Neural progenitor cell (in vitro differentiated cells): ENCODE results near the gene PPP2R1B. TPM values are rescaled to one million over a fixed set of nuclear protein-coding genes. Genes with fewer than 3 reads are reported as not detected.
"Not testable (repeated sequence)": the region's sequence is repeated elsewhere in the genome, so short reads cannot be mapped to it uniquely, and the experiment has no call there.

Source experiments
- DNase-seq: peaks from one replicate; pipeline ENCODE4 v3.0.0-alpha.2; 2016; ENCODE audit warnings: low spot score
- H2AFZ ChIP-seq: fragments of 200-600 bp; sonication (generic); replicated peaks from 2 replicates; pipeline ENCODE4 v1.6.1; 2016; ENCODE audit warnings: antibody characterized with exemption
- H3F3A ChIP-seq: fragments of 200-600 bp; sonication (generic); 2 replicates; pipeline ENCODE4 v1.6.1; 2016; ENCODE audit warnings: antibody characterized with exemption, low read depth
- H3K27ac ChIP-seq: fragments of 200-600 bp; sonication (generic); 2 replicates; pipeline ENCODE4 v1.5.1; 2016; ENCODE audit warnings: mild to moderate bottlenecking
- H3K27me3 ChIP-seq: fragments of 200-600 bp; sonication (generic); 2 replicates; pipeline ENCODE4 v1.6.1; 2016; ENCODE audit warnings: mild to moderate bottlenecking, moderate library complexity
- H3K36me3 ChIP-seq: fragments of 200-600 bp; sonication (generic); 2 replicates; pipeline ENCODE4 v1.5.1; 2016
- H3K4me1 ChIP-seq: fragments of 200-600 bp; sonication (generic); 2 replicates; pipeline ENCODE4 v1.6.1; 2016; ENCODE audit warnings: mixed run types
- H3K4me2 ChIP-seq: fragments of 200-600 bp; sonication (generic); 2 replicates; pipeline ENCODE4 v1.6.1; 2016
- H3K4me3 ChIP-seq: fragments of 200-600 bp; sonication (generic); 2 replicates; pipeline ENCODE4 v1.5.1; 2016
- H3K79me2 ChIP-seq: fragments of 200-600 bp; sonication (generic); 2 replicates; pipeline ENCODE4 v1.6.1; 2016; ENCODE audit warnings: low read depth
- H3K9ac ChIP-seq: fragments of 200-600 bp; sonication (generic); 2 replicates; pipeline ENCODE4 v1.6.1; 2016
- H3K9me3 ChIP-seq: fragments of 200-600 bp; sonication (generic); 2 replicates; pipeline ENCODE4 v1.5.1; 2016; ENCODE audit warnings: low read depth
- H4K20me1 ChIP-seq: fragments of 200-600 bp; sonication (generic); 2 replicates; pipeline ENCODE4 v1.6.1; 2016; ENCODE audit warnings: low read depth
- H3K27ac Mint-ChIP-seq: 3 replicates; pipeline ENCODE4 v1.8.0; 2021; ENCODE audit warnings: mixed read lengths
- H3K27me3 Mint-ChIP-seq: 2 replicates; pipeline ENCODE4 v1.8.0; 2022; ENCODE audit warnings: low read depth, mild to moderate bottlenecking, inconsistent platforms, moderate library complexity, mixed read lengths; ENCODE audit not compliant: insufficient read depth
- H3K36me3 Mint-ChIP-seq: 3 replicates; pipeline ENCODE4 v1.8.0; 2021; ENCODE audit warnings: mixed read lengths
- H3K4me1 Mint-ChIP-seq: 3 replicates; pipeline ENCODE4 v1.8.0; 2021; ENCODE audit warnings: mixed read lengths
- H3K4me3 Mint-ChIP-seq: 3 replicates; pipeline ENCODE4 v1.8.0; 2021; ENCODE audit warnings: mild to moderate bottlenecking, moderate library complexity, mixed read lengths
- H3K9me3 Mint-ChIP-seq: 3 replicates; pipeline ENCODE4 v1.8.0; 2020; ENCODE audit warnings: mixed read lengths
- CTCF ChIP-seq: fragments of 200-600 bp; sonication (generic); IDR thresholded peaks from 2 replicates; pipeline ENCODE4 v1.5.1; 2017; ENCODE audit warnings: antibody characterized with exemption, mild to moderate bottlenecking
- EZH2 ChIP-seq: fragments of 200-600 bp; sonication (generic); IDR thresholded peaks from 2 replicates; pipeline ENCODE4 v1.6.1; 2017; ENCODE audit warnings: antibody characterized with exemption, mild to moderate bottlenecking, moderate library complexity
- EZH2phosphoT487 ChIP-seq: fragments of 200-600 bp; sonication (generic); IDR thresholded peaks from 2 replicates; pipeline ENCODE4 v1.6.1; 2017; ENCODE audit warnings: antibody characterized with exemption
- total RNA-seq: library from RNA; depleted of rRNA; stranded (reverse); fragments of >200 nt; gene quantifications from 2 replicates; pipeline ENCODE4 v1.2.3, GENCODE V29; 2015; ENCODE audit warnings: low replicate concordance

PPP2R1B gene
- total RNA-seq, 1 donor from 2014 or later, result 68.4 TPM

DNA sequence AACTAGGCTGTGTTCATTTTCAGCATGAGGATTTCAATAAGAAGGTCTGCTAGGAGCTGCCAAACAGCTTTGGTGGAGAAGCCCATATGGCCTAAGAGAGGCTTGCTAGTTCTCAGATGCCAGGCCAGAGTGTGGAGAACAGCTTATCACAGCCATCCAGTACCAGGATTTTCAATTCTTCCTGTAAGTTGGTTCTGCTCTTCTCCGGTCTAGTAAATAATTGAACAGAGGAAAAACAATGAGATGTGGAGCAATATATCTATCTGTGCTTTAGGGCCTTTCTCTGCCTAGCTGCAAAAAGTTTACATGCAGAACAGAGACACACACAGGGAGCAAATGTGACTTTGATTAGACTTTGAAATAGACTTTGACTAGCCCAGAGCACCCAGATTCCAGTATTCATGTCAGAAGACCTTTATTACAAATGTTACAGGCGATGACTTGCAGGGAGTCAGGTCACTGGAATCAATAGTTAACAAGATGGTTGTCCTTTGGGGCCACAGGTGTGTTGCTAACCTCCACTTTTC, 19.8 kb upstream of the PPP2R1B start:
- Histone ChIP-seq H3K4me3 (no peak overlapping the region), H3K9ac (no peak overlapping the region), H3K36me3 (no peaks in the 10 kb centered on the region), H3K27ac (no peak overlapping the region), H3K79me2 (no peaks in the 10 kb centered on the region), H3K4me1 (no peaks in the 10 kb centered on the region), H2AFZ (no peak overlapping the region), H3K9me3 (no peaks in the 10 kb centered on the region), H3K4me2 (no peak overlapping the region), H3F3A (no peaks in the 10 kb centered on the region), H4K20me1 (no peaks in the 10 kb centered on the region), H3K27me3 (no peaks in the 10 kb centered on the region)
- Mint-ChIP-seq H3K4me3 (no peak overlapping the region), H3K27ac (no peak overlapping the region), H3K27me3 (no peaks in the 10 kb centered on the region), H3K9me3 (no peaks in the 10 kb centered on the region), H3K4me1 (no peaks in the 10 kb centered on the region), H3K36me3 (peaks cover 6% of the 10 kb centered on the region)
- TF ChIP-seq EZH2phosphoT487, result no peak
- no peak for TF ChIP-seq EZH2
- TF ChIP-seq CTCF, result no peak
- DNase-seq, result no peak

DNA sequence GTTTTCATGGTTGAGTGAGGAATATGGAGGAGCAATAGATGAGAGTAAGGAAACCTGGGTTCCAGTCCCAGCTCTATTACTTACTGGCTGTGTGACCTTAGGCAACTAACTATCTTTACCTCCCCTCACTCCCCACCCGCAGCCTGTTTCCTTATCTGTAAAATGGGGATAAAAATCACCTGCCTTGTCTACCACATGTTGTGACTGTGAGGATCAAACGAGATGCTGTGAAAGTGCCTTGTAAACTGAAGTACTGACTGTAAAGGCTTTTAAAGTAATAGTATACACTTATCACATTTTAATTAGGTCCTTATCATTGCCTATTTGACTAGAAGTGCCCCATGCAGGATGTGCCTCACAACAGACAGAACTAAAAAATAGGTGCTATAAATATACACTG, 18.9 kb upstream of the PPP2R1B start:
- Histone ChIP-seq H3K9ac (no peak overlapping the region), H3K4me1 (no peaks in the 10 kb centered on the region), H3K27me3 (no peaks in the 10 kb centered on the region), H3K4me2 (no peak overlapping the region), H3K4me3 (no peak overlapping the region), H3K36me3 (no peaks in the 10 kb centered on the region), H2AFZ (no peak overlapping the region), H3K27ac (no peak overlapping the region), H3K79me2 (no peaks in the 10 kb centered on the region), H4K20me1 (no peaks in the 10 kb centered on the region), H3K9me3 (no peaks in the 10 kb centered on the region), H3F3A (no peaks in the 10 kb centered on the region)
- Mint-ChIP-seq H3K9me3 (no peaks in the 10 kb centered on the region), H3K36me3 (peaks cover 6% of the 10 kb centered on the region), H3K27ac (no peak overlapping the region), H3K4me1 (no peaks in the 10 kb centered on the region), H3K27me3 (no peaks in the 10 kb centered on the region), H3K4me3 (no peak overlapping the region)
- no peak for DNase-seq
- TF ChIP-seq CTCF (no peak), EZH2phosphoT487 (no peak)

- H3K4me3 Mint-ChIP-seq, H3K36me3 Mint-ChIP-seq: not testable (repeated sequence)
These were observed 18.1 kb upstream of the PPP2R1B start for GRCh38 chr11:111784311-111784710.

DNA sequence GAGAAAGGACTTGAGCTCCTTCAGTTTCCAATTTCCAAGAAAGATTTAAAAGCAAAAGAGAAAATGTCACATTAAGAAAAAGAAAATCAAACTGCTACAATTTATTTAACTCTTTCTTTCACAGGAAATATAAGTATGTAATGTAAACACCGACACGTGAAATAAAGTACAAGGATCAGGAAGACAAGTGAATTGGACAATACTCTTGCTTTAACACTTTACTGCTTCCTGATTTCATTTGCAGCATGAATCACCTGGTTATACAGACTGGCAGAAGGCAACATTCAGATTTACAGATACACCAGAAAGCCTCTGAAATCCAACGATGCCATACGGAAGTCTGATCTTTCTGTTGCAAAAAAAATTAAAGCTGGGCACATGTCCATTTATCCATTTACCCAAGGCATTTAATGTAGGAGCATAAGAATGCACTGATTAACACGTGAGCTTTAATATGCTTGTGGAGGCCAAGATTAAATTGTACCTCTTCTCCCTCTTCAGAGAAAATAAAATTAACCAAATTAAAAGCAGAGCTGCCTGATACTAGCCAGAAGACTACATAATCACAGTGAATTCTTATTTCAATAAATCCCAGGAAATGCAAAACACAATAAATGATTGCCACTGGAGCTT, 16.0 kb upstream of the PPP2R1B start:
- no peak for DNase-seq
- no peaks in the 10 kb centered on the region for H3K27me3 ChIP-seq
- Mint-ChIP-seq H3K27ac (no peak overlapping the region), H3K9me3 (no peaks in the 10 kb centered on the region), H3K4me3 (no peak overlapping the region), H3K27me3 (no peaks in the 10 kb centered on the region), H3K4me1 (peaks cover 13% of the 10 kb centered on the region), H3K36me3 (peaks cover 6% of the 10 kb centered on the region)
- peaks cover 9% of the 10 kb centered on the region for H3K4me1 ChIP-seq
- no peaks in the 10 kb centered on the region for H4K20me1 ChIP-seq
- H2AFZ ChIP-seq, result no peak overlapping the region
- no peak overlapping the region for H3K4me2 ChIP-seq
- no peaks in the 10 kb centered on the region for H3K79me2 ChIP-seq
- no peak overlapping the region for H3K9ac ChIP-seq
- no peaks in the 10 kb centered on the region for H3K9me3 ChIP-seq
- H3K27ac ChIP-seq, result no peak overlapping the region
- no peak overlapping the region for H3K4me3 ChIP-seq
- H3F3A ChIP-seq, result peaks cover 9% of the 10 kb centered on the region
- H3K36me3 ChIP-seq, result no peaks in the 10 kb centered on the region
- TF ChIP-seq EZH2, result no peak

More at GRCh38 chr11:111784311-111784710, 18.1 kb upstream of the PPP2R1B start:
- H3K36me3 ChIP-seq, DNase-seq, H3K4me1 ChIP-seq, H3F3A ChIP-seq, H3K4me1 Mint-ChIP-seq, H3K79me2 ChIP-seq, H3K27me3 ChIP-seq, H4K20me1 ChIP-seq, H3K27ac ChIP-seq, H3K9me3 Mint-ChIP-seq, H3K9ac ChIP-seq, H2AFZ ChIP-seq, H3K27me3 Mint-ChIP-seq, H3K4me2 ChIP-seq, H3K9me3 ChIP-seq, H3K27ac Mint-ChIP-seq, H3K4me3 ChIP-seq: not testable (repeated sequence)
